Upper lobe of left lung (tissue), 4 donors: ENCODE results near the gene TMEM256.

Source experiments
- EP300 ChIP-seq, 4 donors: sonication (generic); formaldehyde crosslinking; IDR thresholded peaks; one replicate each; pipeline ENCODE4 v1.5.1; 2017; ENCODE audit warnings: antibody characterized with exemption in 4 of 4, control low read depth in 2 of 4
- POLR2A ChIP-seq, 4 donors: fragments of 450-650 bp; IDR thresholded peaks; one replicate each; pipeline ENCODE4 v1.5.1; 2016 to 2017; ENCODE audit warnings: antibody characterized with exemption in 4 of 4, mild to moderate bottlenecking in 2 of 4
- POLR2AphosphoS5 ChIP-seq, 2 donors: sonication (generic); formaldehyde crosslinking; IDR thresholded peaks; one replicate each; pipeline ENCODE4 v1.5.1; 2017; ENCODE audit warnings: antibody characterized with exemption in 2 of 2
- TF ChIP-seq, protein P1 (sequence below), 6 experiments: fragments of 450-650 bp in 4 of 6; fragments of 200-600 bp in 2 of 6; sonication (generic) in 2 of 6; IDR thresholded peaks; one replicate each; pipeline ENCODE4 v1.5.1; 2016 to 2019; ENCODE audit warnings: antibody characterized with exemption in 6 of 6

DNA sequence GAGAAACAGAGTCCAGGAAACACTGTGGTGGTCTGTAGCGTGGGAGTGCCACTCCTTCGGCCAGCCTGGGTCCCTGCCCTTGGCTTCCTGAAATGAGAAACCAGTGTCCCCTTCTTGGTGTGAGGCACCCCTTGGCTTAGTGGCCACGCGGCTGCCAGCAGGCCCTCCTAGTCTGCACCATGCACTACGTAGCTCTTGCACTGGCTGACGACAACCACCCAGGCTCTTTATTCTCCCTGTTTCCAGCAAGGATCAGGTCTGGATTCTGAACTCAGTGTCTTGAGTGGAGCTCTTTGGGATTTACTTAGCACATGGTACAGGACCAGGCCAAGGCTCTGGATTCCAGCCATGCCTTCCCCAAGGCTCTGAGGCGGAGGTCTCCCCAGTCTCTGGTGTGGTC is 23.7 kb upstream of the TMEM256 start:
- TF ChIP-seq, protein P1, sequence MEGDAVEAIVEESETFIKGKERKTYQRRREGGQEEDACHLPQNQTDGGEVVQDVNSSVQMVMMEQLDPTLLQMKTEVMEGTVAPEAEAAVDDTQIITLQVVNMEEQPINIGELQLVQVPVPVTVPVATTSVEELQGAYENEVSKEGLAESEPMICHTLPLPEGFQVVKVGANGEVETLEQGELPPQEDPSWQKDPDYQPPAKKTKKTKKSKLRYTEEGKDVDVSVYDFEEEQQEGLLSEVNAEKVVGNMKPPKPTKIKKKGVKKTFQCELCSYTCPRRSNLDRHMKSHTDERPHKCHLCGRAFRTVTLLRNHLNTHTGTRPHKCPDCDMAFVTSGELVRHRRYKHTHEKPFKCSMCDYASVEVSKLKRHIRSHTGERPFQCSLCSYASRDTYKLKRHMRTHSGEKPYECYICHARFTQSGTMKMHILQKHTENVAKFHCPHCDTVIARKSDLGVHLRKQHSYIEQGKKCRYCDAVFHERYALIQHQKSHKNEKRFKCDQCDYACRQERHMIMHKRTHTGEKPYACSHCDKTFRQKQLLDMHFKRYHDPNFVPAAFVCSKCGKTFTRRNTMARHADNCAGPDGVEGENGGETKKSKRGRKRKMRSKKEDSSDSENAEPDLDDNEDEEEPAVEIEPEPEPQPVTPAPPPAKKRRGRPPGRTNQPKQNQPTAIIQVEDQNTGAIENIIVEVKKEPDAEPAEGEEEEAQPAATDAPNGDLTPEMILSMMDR (IDR thresholded peaks at IDR 0.05), result no peak
- TF ChIP-seq POLR2AphosphoS5 (IDR thresholded peaks at IDR 0.05) (no peak), POLR2A (IDR thresholded peaks at IDR 0.05) (no peak), EP300 (IDR thresholded peaks at IDR 0.05) (no peak)
